T1000 (cell line): ENCODE results near the gene ZIC5.
"Not testable (repeated sequence)": the region's sequence is repeated elsewhere in the genome, so short reads cannot be mapped to it uniquely, and the experiment has no call there.

ENCODE experiments used
- DNase-seq: peaks from one replicate; lab custom pipeline; 2025; ENCODE audit warnings: mixed read lengths; lab: John Stamatoyannopoulos, UW

ZIC5 gene

GRCh38 chr13:99959540-99960230, 11.9 kb downstream of the ZIC5 start:
- no peak for DNase-seq

- no peak for DNase-seq
Observed at GRCh38 chr13:99959127-99959539, 12.4 kb downstream of the ZIC5 start.

- no peak for DNase-seq
Observed at GRCh38 chr13:99958406-99959126, 13.0 kb downstream of the ZIC5 start.

GRCh38 chr13:99956473-99957349, 14.9 kb downstream of the ZIC5 start:
- no peak for DNase-seq

- no peak for DNase-seq
Observed at GRCh38 chr13:99955747-99956472, 15.7 kb downstream of the ZIC5 start.

GRCh38 chr13:99955107-99955746, 16.3 kb downstream of the ZIC5 start:
- no peak for DNase-seq

- no peak for DNase-seq
Observed at GRCh38 chr13:99953138-99953755, 18.3 kb downstream of the ZIC5 start.

GRCh38 chr13:99951666-99952065, 19.9 kb downstream of the ZIC5 start:
- not testable (repeated sequence) for DNase-seq

GRCh38 chr13:99949679-99950413, 21.7 kb downstream of the ZIC5 start:
- no peak for DNase-seq

- DNase-seq: no peak
Observed at GRCh38 chr13:99948907-99949678, 22.5 kb downstream of the ZIC5 start.

GRCh38 chr13:99948411-99948810, 23.2 kb downstream of the ZIC5 start:
- no peak for DNase-seq

- DNase-seq: no peak
Observed at GRCh38 chr13:99947666-99948065, 23.9 kb downstream of the ZIC5 start.

GRCh38 chr13:99945515-99945914, 26.1 kb downstream of the ZIC5 start:
- DNase-seq: not testable (repeated sequence)

- no peak for DNase-seq
Observed at GRCh38 chr13:99944606-99945005, 27.0 kb downstream of the ZIC5 start.

- no peak for DNase-seq
Observed at GRCh38 chr13:99944102-99944501, 27.5 kb downstream of the ZIC5 start.

GRCh38 chr13:99941911-99942310, 29.7 kb downstream of the ZIC5 start:
- DNase-seq: no peak

GRCh38 chr13:99941086-99941485, 30.5 kb downstream of the ZIC5 start:
- no peak for DNase-seq

- no peak for DNase-seq
Observed at GRCh38 chr13:99938635-99939034, 32.9 kb downstream of the ZIC5 start.

GRCh38 chr13:99935772-99936171, 35.8 kb downstream of the ZIC5 start:
- no peak for DNase-seq
